Fibroblast of gingiva (primary cell): ENCODE data around the gene NEIL1.

Experiments used
- DNase-seq: peaks from one replicate; pipeline ENCODE4 v3.0.0-alpha.2; 2011; ENCODE audit warnings: low read depth

The NEIL1 gene

DNA sequence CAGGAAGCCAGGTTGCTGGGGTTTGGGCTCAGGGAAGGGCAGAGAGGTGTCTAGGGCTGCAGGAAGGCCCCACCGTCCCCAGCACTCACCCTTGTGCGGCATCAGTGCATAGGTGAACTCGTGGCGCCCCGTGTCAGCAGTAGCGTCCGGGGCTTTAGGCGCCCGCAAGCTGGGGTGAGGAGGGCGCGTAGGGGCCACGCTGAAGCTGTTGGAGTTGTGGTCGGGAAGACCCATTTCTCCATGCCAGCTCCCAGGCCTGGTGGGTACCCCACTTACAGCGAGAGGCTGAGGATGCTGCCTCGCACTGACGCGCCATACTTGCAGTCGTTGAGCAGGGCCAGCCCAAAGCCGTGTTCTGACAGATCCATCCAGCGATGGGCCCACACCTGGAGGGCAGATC is 9.7 kb downstream of the NEIL1 start:
- no peak for DNase-seq

- DNase-seq: no peak
Measured at GRCh38 chr15:75357976-75358673, 11.3 kb downstream of the NEIL1 start.

- no peak for DNase-seq
Measured at GRCh38 chr15:75358771-75359536, 12.1 kb downstream of the NEIL1 start.

GRCh38 chr15:75359537-75360250 is 12.9 kb downstream of the NEIL1 start:
- no peak for DNase-seq

GRCh38 chr15:75360391-75360790 is 13.6 kb downstream of the NEIL1 start:
- no peak for DNase-seq

DNA sequence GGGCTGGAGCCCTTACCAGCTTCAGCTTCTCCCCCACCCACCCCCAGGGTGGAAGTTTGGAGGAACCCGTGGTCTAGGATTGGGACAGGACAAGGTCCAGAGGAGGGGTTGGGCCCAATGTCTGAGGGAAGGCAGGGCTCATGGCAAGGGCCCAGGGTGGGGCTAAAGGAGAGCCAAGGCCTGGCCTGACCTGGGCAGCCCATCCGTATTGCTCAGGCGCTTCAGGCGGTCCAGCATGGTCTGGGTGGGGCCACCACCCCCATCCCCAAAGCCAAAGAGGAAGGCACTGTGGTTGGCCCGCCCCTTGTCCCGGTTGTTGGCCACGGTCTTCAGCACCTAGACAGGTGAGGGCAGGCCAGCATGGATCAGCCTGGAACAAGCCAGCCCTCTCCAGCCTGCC is 14.0 kb downstream of the NEIL1 start:
- DNase-seq: no peak

- no peak for DNase-seq
Measured at GRCh38 chr15:75361361-75361988, 14.6 kb downstream of the NEIL1 start.

- DNase-seq: no peak
Measured at GRCh38 chr15:75361989-75362641, 15.3 kb downstream of the NEIL1 start.

DNA sequence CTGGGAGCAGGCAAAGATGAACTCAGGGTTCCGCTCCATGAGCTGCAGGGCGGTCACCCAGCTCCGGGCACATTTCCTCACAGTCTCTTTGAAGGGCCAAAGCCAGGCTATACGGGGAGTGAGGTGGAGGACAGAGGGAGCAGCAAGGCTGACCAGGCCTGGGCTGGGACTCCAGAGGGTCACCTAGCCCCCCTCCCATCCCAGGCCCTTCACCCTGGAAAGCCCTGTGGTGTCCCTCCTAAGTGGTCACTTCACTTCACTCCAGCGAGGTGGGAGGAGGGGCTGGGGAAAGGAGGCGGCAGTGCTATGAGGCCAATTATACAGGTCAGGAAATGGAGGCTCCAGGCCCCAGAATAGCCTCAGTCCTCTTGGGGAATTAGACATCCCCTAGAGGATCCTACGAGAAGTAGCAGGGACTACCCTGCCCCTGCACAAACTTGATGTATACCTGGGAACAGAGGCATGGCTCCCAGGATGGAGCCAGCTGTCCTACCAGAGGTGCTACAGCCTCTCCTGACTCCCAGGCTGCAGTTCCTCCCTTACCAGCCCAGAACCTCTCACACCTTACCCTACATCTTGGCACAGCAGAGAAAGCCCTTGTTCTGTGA is 15.9 kb downstream of the NEIL1 start:
- DNase-seq: no peak

GRCh38 chr15:75363786-75364185 is 16.9 kb downstream of the NEIL1 start:
- no peak for DNase-seq

DNA sequence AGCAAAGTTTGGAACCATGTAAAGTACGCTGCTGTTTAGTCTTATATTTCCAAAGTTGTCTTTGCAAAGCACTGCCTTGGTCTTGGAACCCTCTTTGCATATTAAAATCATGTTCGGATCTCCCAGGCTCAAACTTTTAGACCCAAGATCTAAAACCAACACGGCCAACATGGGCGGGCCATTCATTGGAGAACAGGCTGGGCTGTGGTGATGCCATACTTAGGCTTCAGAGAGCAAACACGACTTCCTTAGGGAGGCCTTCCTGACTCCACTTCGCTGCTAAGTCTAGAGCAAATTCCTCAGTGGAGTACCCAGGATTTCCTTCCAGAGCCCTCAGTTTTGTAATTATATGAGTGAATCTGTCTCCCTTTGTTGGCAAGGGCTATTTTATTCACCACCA is 18.0 kb downstream of the NEIL1 start:
- DNase-seq: no peak

GRCh38 chr15:75366163-75366562 is 19.3 kb downstream of the NEIL1 start:
- no peak for DNase-seq

- DNase-seq: no peak
Measured at GRCh38 chr15:75367006-75367405, 20.2 kb downstream of the NEIL1 start.

DNA sequence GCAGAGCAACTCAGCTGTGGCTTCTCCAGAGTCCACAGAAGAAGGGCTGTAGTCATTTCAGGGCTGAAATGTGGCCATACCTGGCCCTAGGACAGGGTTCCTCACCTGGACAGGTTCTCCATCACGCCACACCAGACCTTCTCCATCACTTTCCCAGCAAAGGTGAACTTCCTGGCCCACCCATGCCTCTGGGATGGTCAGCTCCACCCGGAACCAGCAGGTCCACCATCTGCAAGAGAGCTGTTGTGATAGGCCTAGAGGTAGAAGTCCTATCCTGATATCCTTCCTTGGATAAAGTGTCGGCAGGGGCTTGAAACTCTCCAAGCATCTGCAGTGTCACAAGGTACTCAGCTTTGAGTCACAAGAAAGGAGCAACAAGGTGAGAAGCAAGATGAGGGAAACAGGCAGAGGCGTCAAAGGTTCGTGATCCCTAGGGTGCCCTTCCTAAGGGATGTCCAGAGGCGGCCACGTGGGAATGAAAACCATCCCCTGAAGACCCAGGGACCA is 20.6 kb downstream of the NEIL1 start:
- DNase-seq: no peak

GRCh38 chr15:75367913-75368688 is 21.3 kb downstream of the NEIL1 start, which contains the start of gene MAN2C1:
Gene MAN2C1, minus strand, starts transcription at chr15:75368607. Its CDS starts 24 bp downstream, at chr15:75368583.
- DNase-seq: peak; percentile 93

DNA sequence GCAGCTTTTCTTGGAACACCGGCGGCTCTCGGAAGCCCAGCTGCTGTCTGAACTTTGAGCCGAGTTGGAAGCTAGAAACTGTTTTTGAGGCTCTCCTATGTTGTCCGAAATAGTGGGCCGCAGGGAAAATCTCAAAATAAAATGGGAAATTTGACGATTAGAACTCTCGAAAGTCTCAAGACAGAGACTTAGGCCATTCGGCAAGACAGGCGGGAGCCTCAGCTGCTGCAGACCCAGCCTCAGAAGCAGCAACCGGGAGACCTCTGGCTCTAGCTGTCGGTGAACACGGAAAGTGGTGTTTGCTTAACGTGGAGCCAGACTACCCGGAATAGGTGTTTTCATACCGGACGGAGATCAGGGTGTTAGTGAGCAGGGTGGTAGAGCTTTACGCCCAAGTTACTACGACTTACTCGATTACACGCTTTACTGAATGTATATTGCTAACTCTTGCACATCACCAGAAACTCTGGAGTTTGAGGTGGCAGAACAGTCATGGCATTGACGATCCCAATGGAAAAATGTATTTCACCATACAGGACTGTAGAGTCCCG is 21.9 kb downstream of the NEIL1 start:
- peak; percentile 29 for DNase-seq

GRCh38 chr15:75369897-75370581 is 23.2 kb downstream of the NEIL1 start:
- DNase-seq: no peak

DNA sequence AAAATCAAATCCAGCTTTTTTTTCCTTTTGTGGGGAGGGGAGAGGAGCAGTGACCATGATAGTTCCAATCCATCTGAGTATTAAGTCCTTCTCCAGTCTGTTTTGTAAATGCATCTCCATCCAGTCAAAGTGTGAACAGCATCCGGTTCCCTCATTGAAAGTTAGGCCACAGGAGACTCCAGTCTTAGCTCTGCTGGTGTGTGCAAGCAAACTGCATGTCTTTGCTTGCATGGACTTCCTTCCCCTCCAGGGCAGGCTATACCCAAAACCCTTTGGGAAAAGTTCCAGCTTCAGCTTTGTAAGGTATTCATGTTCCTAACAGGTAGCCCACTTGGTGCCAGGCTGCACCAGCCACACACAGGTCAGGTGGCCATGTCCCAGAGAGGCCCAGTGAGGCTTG is 24.6 kb downstream of the NEIL1 start:
- DNase-seq: no peak

DNA sequence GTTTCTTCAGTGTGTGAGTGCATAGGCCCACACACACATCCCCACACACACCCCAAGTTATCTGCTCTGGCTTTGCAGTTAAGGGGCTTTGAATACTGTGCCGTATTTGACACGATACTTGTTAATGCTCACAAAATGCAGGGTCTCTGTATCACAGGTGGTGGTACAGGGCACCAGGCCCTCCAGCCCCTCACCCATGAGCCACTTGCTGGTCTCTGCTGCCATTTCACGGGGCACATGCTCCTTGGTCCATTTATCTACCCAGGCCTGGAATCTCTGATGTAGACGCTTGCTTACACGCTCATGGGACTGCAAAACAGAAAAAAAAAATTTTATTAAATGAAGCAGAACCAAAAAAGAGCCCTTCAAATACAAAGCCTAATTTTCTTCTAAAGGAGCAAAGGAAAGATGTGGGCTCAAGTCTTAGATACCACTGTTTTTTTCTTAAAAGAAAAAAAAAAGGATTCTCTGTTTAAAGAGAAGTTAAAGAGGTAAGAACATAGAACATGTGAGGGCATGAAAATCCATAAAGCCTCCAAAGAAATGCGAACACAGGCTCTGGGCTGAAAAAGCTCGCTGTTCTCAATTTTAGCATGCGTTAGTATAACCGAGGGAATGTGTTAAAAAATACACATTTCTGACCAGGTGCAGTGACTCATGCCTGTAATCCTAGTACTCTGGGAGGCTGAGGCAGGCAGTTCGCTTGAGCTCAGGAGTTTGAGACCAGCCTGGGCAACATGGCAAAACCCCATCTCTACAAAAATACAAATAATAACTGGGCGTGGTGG is 25.3 kb downstream of the NEIL1 start:
- DNase-seq: no peak
